Tibial nerve (tissue), 4 donors: ENCODE results near the gene MTA3. TPM values are rescaled to one million over a fixed set of nuclear protein-coding genes. Genes with fewer than 3 reads are reported as not detected.

ENCODE experiments used
- DNase-seq, 2 donors: peaks; one replicate each; pipeline ENCODE4 v3.0.0-alpha.2; 2019; ENCODE audit warnings: low spot score in 2 of 2
- H3K27ac ChIP-seq, 4 donors: fragments of 200-600 bp; sonication (generic) in 3 of 4; one replicate each; pipeline ENCODE4 v1.5.1; 2017 to 2019; ENCODE audit warnings: mild to moderate bottlenecking in 1 of 4
- H3K27me3 ChIP-seq, 2 donors: fragments of 200-600 bp; sonication (generic) in 1 of 2; one replicate each; pipeline versions ENCODE4 v1.5.1 to v1.6.0; 2017 to 2019
- H3K36me3 ChIP-seq, 3 donors: fragments of 200-600 bp; sonication (generic); one replicate each; pipeline ENCODE4 v1.5.1; 2018 to 2019
- H3K4me1 ChIP-seq, 4 donors: fragments of 200-600 bp; sonication (generic) in 3 of 4; one replicate each; pipeline ENCODE4 v1.5.1; 2017 to 2019
- H3K4me3 ChIP-seq, 4 donors: fragments of 200-600 bp; sonication (generic) in 3 of 4; one replicate each; pipeline ENCODE4 v1.5.1; 2017 to 2019; ENCODE audit warnings: mild to moderate bottlenecking in 1 of 4, moderate library complexity in 1 of 4
- H3K9me3 ChIP-seq, 4 donors: fragments of 200-600 bp; sonication (generic) in 3 of 4; one replicate each; pipeline ENCODE4 v1.5.1; 2017 to 2019
- EP300 ChIP-seq, 2 donors: sonication (generic); formaldehyde crosslinking; IDR thresholded peaks; one replicate each; pipeline ENCODE4 v1.6.1; 2017; ENCODE audit warnings: antibody characterized with exemption in 2 of 2, mild to moderate bottlenecking in 1 of 2
- POLR2A ChIP-seq, 2 donors: fragments of 450-650 bp; IDR thresholded peaks; one replicate each; pipeline ENCODE4 v1.6.1; 2017; ENCODE audit warnings: antibody characterized with exemption in 2 of 2, mild to moderate bottlenecking in 2 of 2, moderate library complexity in 2 of 2
- WGBS, 2 donors: methylation state at CpG; one replicate each; pipeline ENCODE4 v1.1.5; 2018; 5-methylcytosine and 5-hydroxymethylcytosine counted together
- total RNA-seq, 4 donors: library from RNA; depleted of rRNA; stranded (reverse); fragments of >200 nt; gene quantifications; one replicate each; pipeline ENCODE4 v1.1.0, GENCODE V29; 2016
- TF ChIP-seq, protein P1 (sequence below), 5 experiments: fragments of 200-600 bp in 3 of 5; fragments of 450-650 bp in 2 of 5; sonication (generic) in 3 of 5; IDR thresholded peaks; one replicate each; pipeline ENCODE4 v1.5.1; 2016 to 2019; ENCODE audit warnings: antibody characterized with exemption in 5 of 5, mild to moderate bottlenecking in 3 of 5, moderate library complexity in 2 of 5

Gene MTA3
- total RNA-seq, 4 donors from 2014 or later: 33.1 to 47.0 (median 42.5) TPM

DNA sequence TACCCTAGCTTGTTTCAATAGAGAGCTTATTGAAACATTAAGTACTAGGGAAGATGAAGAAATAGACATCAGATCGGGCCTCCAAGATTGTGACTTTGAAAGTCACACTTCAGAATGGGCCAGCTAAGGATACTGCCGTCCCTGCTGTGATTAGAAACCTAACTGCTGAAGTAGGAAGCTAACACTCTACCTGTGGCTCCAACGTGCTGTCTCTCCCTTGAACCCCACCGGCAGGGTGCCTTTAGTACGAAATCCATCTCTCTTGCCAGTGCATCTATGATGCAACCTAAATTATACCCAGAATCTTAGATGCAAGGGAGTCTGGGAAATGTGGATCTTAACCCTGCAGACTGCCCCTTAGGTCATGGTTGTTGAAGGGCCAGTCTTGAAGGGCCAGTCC lies 116.9 kb downstream of the MTA3 start:
- 71 to 81% methylated on average over 5 of the region's 5 CpGs for WGBS, 2 donors
- no peak for DNase-seq
- Histone ChIP-seq H3K36me3 (peaks cover 0 to 35% (median 0%) of the 10 kb centered on the region in 3 donors), H3K4me3 (no peak overlapping the region), H3K4me1 (no peaks in the 10 kb centered on the region), H3K27me3 (no peaks in the 10 kb centered on the region), H3K9me3 (no peaks in the 10 kb centered on the region), H3K27ac (no peak overlapping the region)
- TF ChIP-seq EP300 (IDR thresholded peaks at IDR 0.05): no peak

DNA sequence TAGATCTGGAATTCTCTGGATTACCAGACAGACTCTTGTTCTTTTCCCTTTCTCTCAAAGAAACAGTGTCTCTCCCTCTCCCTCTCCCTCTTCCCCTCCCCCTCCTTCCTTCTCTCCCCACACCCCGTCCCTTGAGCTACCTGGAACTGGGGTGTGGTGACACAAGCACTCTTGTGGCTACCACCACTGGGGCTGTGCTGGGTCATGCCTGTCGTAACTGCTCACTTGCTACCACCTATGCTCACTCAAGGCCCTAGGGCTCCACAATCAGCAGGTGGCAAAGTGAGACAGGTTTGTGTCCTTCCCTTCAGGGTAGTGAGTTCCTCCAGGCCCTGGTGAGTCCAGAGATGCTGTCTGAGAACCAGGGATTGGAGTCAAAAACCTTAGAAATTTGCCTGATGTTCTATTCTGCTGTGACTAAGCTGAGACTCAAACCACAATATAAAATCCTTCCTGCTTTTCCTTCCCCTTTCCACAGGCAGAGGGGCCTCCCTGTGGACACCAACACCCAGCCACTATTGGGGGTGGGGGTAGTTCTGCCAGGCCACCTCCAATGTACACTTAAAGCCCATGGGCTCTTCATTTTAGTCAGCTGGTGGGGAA lies 124.7 kb downstream of the MTA3 start:
- TF ChIP-seq, protein P1, sequence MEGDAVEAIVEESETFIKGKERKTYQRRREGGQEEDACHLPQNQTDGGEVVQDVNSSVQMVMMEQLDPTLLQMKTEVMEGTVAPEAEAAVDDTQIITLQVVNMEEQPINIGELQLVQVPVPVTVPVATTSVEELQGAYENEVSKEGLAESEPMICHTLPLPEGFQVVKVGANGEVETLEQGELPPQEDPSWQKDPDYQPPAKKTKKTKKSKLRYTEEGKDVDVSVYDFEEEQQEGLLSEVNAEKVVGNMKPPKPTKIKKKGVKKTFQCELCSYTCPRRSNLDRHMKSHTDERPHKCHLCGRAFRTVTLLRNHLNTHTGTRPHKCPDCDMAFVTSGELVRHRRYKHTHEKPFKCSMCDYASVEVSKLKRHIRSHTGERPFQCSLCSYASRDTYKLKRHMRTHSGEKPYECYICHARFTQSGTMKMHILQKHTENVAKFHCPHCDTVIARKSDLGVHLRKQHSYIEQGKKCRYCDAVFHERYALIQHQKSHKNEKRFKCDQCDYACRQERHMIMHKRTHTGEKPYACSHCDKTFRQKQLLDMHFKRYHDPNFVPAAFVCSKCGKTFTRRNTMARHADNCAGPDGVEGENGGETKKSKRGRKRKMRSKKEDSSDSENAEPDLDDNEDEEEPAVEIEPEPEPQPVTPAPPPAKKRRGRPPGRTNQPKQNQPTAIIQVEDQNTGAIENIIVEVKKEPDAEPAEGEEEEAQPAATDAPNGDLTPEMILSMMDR (IDR thresholded peaks at IDR 0.05): no peak
- TF ChIP-seq EP300 (IDR thresholded peaks at IDR 0.05) (no peak), POLR2A (IDR thresholded peaks at IDR 0.05) (no peak)
- Histone ChIP-seq H3K27ac (no peak overlapping the region), H3K4me1 (peaks cover 0 to 12% (median 0%) of the 10 kb centered on the region in 4 donors), H3K4me3 (no peak overlapping the region), H3K9me3 (no peaks in the 10 kb centered on the region), H3K36me3 (peaks cover 0 to 9% (median 0%) of the 10 kb centered on the region in 3 donors), H3K27me3 (no peaks in the 10 kb centered on the region)
- no peak for DNase-seq
- WGBS, 2 donors: 79 to 82% methylated on average over 2 of the region's 2 CpGs

DNA sequence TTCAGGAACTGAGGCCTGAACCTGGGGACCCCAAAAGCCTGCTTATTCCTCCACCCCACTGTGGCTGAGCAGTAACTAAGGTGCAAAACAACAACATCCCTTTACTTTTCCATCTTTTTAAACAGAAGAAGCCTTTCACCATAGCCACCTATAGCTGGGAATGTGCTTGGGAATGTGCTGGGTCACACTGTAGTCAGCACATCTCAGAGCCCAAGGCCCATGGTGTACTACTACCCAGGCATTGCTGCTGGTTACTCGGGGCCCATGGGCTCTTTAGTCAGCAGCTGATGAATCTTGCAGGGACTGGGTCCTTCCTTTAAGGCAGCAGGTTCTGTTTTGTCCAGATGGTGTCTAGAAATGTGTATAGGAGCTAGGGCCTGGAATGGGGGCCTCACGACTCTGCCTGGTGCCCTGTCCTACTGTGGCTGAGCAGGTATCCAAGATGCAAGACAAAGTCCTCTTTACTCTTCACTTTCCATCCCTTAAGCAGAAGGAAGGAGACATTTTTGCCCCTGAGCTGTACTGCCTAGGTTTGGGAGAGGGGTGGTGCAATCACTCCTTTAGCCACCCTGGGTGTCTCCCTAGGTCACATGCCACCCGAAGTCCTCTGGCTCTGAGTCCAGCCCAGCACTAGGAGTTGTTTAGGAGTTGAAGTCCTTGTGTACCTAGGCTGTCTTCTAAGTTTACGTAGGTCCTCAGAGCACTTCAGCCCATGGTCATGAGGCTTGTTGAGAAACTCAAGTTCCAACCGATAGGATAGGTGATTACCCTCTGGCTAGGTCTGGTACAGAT lies 125.5 kb downstream of the MTA3 start:
- no peaks in the 10 kb centered on the region for H3K9me3 ChIP-seq
- WGBS, 2 donors: 93 to 95% methylated on average over 5 of the region's 5 CpGs
- DNase-seq: no peak
- peaks cover 0 to 12% (median 0%) of the 10 kb centered on the region in 4 donors for H3K4me1 ChIP-seq
- peaks cover 0 to 7% (median 0%) of the 10 kb centered on the region in 3 donors for H3K36me3 ChIP-seq
- no peaks in the 10 kb centered on the region for H3K27me3 ChIP-seq
- no peak overlapping the region for H3K27ac ChIP-seq
- TF ChIP-seq POLR2A (IDR thresholded peaks at IDR 0.05) (no peak), EP300 (IDR thresholded peaks at IDR 0.05) (no peak)
- TF ChIP-seq, protein P1 (IDR thresholded peaks at IDR 0.05): no peak
- H3K4me3 ChIP-seq: no peak overlapping the region

DNA sequence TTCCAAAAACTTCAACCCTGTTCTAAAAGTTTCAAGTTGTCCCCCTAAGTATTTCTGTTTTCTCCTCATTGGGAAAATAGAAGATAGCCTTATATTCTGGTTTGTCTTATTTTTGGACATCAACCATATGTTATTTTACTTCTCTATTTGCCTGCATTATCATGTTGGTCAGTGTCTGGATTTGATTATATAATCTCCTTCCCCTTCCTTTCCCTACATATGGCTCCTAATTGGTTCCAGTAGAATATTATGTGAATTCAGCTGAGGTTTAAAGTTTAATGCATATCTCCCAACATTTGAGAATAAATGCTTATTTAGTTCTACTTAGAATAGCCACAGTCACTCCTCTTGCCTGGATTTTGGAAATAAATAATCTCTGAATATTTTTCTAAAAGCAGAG lies 128.6 kb downstream of the MTA3 start:
- H3K27me3 ChIP-seq: no peaks in the 10 kb centered on the region
- DNase-seq: no peak
- peaks cover 0 to 7% (median 0%) of the 10 kb centered on the region in 3 donors for H3K36me3 ChIP-seq
- H3K4me3 ChIP-seq: no peak overlapping the region
- H3K27ac ChIP-seq: no peak overlapping the region
- H3K9me3 ChIP-seq: no peaks in the 10 kb centered on the region
- TF ChIP-seq EP300 (IDR thresholded peaks at IDR 0.05) (no peak), POLR2A (IDR thresholded peaks at IDR 0.05) (no peak)
- TF ChIP-seq, protein P1 (IDR thresholded peaks at IDR 0.05): no peak
- H3K4me1 ChIP-seq: peaks cover 0 to 12% (median 0%) of the 10 kb centered on the region in 4 donors

DNA sequence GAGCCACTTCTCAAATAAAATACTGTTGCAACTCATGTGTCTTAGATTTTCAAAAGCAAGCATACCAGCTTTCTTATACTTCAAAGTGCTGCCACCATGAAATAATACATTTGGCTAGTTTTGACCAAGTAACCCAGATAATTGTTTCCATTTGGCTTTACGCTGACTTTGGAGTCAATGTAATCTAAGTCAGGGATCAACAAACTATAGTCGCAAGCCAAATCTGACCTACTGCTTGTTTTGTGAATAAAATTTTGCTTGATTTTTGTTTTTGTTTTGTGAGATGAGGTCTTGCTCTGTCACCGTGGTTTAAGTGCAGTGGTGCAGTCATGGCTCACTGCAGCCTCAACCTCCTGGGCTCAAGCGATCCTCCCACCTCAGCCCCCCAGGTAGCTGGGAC lies 130.5 kb downstream of the MTA3 start:
- DNase-seq: no peak
- Histone ChIP-seq H3K27ac (no peak overlapping the region), H3K27me3 (no peaks in the 10 kb centered on the region), H3K4me1 (no peaks in the 10 kb centered on the region), H3K9me3 (no peaks in the 10 kb centered on the region), H3K4me3 (no peak overlapping the region), H3K36me3 (peaks cover 0 to 13% (median 0%) of the 10 kb centered on the region in 3 donors)
- 90 to 94% methylated on average over 4 of the region's 4 CpGs for WGBS, 2 donors
- TF ChIP-seq EP300 (IDR thresholded peaks at IDR 0.05) (no peak), POLR2A (IDR thresholded peaks at IDR 0.05) (no peak)
- TF ChIP-seq, protein P1 (IDR thresholded peaks at IDR 0.05): no peak
